NCI-H2171 treated with DMSO at 0.1 percent for 48 hours (cell line): ENCODE results near the gene SPSB3.

ENCODE experiments used
- DNase-seq: peaks from one replicate; lab custom pipeline; 2025; lab: John Stamatoyannopoulos, UW

Gene SPSB3

GRCh38 chr16:1763521-1764511 is 18.6 kb downstream of the SPSB3 start:
- DNase-seq, result peak; percentile 84

GRCh38 chr16:1762879-1763520 is 19.4 kb downstream of the SPSB3 start:
- no peak for DNase-seq

GRCh38 chr16:1762196-1762878 is 20.0 kb downstream of the SPSB3 start:
- DNase-seq, result peak; percentile 84

- DNase-seq, result no peak
Measured at GRCh38 chr16:1761751-1762150, 20.6 kb downstream of the SPSB3 start.

GRCh38 chr16:1760911-1761310 is 21.5 kb downstream of the SPSB3 start:
- DNase-seq, result no peak

- DNase-seq, result no peak
Measured at GRCh38 chr16:1759511-1759910, 22.9 kb downstream of the SPSB3 start.

- no peak for DNase-seq
Measured at GRCh38 chr16:1758923-1759322, 23.4 kb downstream of the SPSB3 start.

- no peak for DNase-seq
Measured at GRCh38 chr16:1757714-1758461, 24.5 kb downstream of the SPSB3 start.

GRCh38 chr16:1754204-1754603 is 28.2 kb downstream of the SPSB3 start:
- DNase-seq, result no peak

- peak; percentile 68 for DNase-seq
Measured at GRCh38 chr16:1752853-1753252, 29.5 kb downstream of the SPSB3 start.

- DNase-seq, result no peak
Measured at GRCh38 chr16:1751946-1752345, 30.4 kb downstream of the SPSB3 start.

- DNase-seq, result no peak
Measured at GRCh38 chr16:1749152-1750117, 32.9 kb downstream of the SPSB3 start.

GRCh38 chr16:1747934-1748333 is 34.4 kb downstream of the SPSB3 start:
- no peak for DNase-seq

- DNase-seq, result no peak
Measured at GRCh38 chr16:1746693-1747195, 35.6 kb downstream of the SPSB3 start.

- no peak for DNase-seq
Measured at GRCh38 chr16:1745900-1746692, 36.3 kb downstream of the SPSB3 start.

GRCh38 chr16:1745181-1745899 is 37.0 kb downstream of the SPSB3 start:
- no peak for DNase-seq

GRCh38 chr16:1744338-1744840 is 38.0 kb downstream of the SPSB3 start:
- DNase-seq, result no peak
